Activated T-helper 1 cell treated with Interleukin-2 at 50 U/mL for 16 hours (primary cell): ENCODE measurements around the gene PRKCH.
"Not testable (repeated sequence)": the region's sequence is repeated elsewhere in the genome, so short reads cannot be mapped to it uniquely, and the experiment has no call there.

ENCODE experiments used
- DNase-seq: peaks from one replicate; pipeline ENCODE4 v3.0.0-alpha.2; 2020; ENCODE audit warnings: low read depth

PRKCH gene

DNA sequence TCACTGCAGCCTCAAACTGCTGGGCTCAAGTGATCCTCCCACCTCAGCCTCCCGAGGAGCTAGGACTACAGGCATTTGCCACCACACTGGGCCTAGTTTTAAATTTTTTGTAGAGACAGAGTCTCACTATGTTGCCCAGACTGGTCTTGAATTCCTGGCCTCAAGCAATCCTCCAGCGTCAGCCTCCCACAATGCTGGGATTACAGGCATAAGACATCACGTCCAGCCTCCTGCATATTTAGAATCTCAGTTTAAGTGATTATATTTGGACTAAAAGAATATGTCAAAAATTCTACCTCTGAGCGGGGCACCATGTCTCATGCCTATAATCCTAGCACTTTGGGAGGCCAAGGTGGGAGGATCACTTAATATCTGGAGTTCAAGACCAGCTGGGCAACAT, 12.7 kb upstream of the PRKCH start:
- DNase-seq: not testable (repeated sequence)

DNA sequence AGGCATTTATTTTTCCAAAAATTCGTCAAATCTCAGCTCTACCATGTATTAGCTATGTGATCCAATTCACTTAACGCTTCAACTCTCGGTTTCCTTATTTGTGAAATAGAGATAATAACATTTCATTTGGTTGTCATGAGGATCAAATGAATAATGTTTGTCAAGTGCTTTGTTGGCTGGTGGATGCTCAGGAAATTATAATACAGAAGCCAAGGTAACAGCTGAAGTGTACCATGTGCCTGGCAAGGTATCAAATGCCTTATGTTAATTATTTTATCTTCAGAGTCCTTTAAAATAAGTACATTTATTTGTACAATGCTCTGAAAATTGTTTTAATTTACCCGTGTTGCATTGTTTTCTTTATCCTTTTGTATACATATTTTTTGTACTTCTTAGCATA, 6.1 kb upstream of the PRKCH start:
- no peak for DNase-seq

DNA sequence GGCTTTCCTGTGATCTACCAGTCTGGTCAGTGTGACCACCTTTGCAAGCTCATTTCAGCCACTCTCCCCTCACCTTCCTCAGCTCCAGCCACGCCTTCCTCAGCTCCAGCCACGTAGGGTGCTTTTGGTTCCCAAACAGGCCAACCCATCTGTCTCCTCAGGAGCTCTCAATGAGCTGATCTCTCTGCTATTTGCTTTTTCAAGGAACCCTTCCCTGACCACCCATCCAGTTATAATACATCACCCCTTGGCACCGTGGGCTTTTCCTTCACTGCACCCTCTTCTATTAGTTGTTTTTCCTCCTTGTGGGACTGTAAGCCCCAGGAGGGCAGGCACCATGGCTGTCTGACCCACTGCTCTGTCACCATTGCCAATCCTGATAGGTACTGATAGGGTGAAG, 2.3 kb upstream of the PRKCH start:
- DNase-seq: no peak

DNA sequence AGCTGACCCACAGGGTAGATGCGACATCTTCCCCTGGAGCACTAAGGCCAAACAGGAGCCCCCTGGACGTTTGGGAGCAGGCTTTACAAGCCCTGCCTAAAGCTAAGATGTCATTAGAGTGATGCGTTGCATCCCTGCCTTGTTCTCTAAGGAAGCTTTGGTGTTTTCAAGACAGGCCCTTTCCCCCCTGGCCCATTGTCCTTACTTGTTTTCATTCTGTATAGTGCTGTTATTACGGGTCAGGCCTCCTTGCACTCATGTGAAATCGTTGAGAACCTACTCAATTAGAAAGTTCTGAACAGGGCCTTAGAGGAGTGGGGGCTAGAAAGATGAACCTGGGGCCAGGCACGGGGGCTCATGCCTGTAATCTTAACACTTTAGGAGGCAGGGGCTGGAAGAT, 1.7 kb upstream of the PRKCH start:
- DNase-seq: no peak

DNA sequence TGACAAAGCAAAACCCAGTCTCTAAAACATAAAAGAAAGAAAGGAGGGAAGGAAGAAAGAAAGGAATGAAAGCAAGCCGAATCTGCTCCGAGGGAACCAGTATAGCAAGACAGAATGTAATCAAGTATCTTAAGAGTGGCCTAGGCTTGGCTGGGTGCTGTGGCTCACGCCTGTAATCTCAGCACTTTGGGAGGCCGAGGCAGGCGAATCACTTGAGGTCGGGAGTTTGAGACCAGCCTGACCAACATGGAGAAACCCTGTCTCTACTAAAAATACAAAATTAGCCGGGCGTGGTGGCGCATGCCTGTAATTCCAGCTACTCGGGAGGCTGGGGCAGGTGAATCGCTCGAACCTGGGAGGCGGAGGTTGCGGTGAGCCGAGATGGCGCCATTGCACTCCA, 1.2 kb upstream of the PRKCH start:
- DNase-seq: not testable (repeated sequence)

DNA sequence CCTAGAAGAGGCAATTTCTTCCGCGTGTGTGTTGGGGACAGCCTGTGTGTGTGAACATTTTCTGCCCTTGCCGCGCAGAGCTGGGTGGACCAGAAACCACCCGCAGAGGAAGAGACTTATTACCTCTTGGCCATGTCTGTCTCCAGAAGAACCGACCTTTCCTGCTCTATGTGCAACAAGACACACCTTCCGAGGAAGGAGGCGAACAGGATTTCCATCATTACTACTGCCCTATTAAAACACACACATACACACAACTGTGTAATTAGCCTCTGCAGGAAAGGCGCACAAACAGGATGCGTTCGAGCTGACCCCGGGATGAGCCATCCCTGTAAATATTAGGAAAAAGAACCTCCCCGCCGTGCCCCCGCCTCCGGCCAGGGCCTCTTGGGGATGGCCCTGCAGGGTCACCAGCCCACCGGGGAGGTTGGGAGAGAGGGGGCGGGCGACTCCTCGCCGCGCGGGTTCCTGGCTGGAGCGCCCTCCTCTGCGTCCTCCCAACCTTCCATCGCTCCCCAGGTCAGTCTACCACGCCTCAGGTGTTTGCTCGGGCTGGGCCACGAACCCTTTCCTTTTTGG, 484 bp upstream of the PRKCH start:
- DNase-seq: no peak

- DNase-seq: no peak
These were observed 826 bp downstream of the PRKCH start for GRCh38 chr14:61322011-61322798.

DNA sequence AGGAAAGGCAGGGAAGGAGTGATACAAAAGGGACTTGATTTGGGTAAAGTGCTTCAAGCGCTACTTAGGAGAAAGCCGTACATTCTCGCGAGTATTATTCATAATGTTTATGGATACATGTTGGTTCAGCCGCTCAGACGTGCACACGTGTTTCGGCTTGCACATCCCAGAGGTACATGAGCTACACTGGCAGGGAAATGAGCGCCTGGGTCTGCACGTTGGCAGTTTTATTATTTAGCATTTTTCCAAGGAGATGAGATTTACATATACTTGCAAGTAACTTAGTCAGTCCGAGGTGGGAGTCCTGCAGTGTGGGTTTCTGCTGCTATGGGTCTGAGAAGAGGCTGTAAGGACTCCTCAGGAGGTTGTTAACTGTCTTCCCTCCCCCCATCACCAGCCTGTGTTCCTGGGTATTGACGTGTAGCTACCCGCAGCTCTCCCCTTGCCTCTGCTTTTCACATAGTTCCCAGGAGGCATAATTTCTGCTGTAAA, 1.5 kb downstream of the PRKCH start:
- DNase-seq: no peak

GRCh38 chr14:61323970-61324369, 2.6 kb downstream of the PRKCH start:
- no peak for DNase-seq

DNA sequence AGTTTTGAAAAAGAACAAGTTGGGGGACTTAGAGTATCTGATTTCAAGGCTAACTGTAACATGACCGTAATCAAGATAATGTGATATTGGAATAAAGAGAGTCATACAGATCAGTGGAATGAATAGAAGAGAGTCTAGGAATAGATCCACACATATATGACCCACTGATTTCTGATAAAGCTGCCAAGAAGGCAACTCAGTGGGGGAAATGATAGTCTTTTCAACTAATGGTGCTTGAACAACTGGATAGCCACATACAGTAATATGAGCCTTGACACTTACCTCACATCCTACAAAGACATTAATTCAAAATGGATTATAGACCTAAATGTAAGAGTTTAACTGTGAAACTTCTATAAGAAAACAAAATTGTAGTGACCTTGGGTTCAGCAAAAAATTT, 3.8 kb downstream of the PRKCH start:
- DNase-seq: no peak

GRCh38 chr14:61326146-61326545, 4.8 kb downstream of the PRKCH start:
- DNase-seq: no peak

DNA sequence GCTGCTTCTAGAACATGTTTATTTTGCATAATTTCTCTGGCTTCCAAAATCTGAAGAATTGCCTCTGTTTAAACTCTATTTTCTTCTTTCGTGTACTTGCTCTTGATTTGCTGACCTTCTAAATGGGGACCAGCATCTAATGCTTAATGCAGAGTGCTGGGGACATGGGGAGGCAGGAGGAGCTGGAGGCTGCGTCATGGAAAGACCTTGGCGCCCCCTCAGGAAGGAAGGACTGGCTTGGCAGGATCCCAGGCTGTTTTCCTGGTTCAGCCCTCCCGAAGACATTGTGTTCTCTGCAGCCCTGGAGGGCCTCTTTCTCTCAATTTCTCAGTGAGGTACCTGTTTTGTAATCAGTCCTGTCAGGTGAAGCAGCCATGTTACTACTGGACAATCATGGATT, 5.5 kb downstream of the PRKCH start:
- no peak for DNase-seq

- DNase-seq: no peak
These were observed 7.4 kb downstream of the PRKCH start for GRCh38 chr14:61328626-61329262.

DNA sequence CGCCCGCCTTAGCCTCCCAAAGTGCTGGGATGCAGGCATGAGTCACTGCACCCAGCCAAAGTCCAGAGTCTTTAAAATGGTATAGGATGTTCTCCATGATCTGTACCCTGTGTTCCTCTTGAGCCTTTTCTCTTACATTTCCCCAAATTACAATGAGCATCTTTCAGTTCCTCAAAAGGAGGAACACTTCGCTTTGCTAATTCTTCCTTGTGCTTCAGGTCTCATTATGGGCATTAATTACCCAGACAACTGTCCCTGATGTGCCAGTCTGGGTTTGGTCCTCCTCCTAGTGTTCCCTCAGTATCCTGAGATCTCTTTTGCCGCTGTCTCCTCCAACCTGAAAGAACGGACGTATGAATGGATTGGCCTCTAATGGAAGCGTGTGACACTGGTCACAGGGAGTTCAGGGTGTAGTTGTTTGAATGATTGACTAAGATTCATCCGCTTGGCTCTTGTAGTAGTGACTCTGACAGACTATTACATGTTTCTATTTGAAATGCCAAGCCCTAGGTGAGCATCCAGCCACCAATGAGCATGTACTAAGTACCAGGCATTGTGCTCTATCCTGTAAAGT, 8.2 kb downstream of the PRKCH start:
- DNase-seq: no peak

GRCh38 chr14:61330511-61330910, 9.1 kb downstream of the PRKCH start:
- DNase-seq: no peak

DNA sequence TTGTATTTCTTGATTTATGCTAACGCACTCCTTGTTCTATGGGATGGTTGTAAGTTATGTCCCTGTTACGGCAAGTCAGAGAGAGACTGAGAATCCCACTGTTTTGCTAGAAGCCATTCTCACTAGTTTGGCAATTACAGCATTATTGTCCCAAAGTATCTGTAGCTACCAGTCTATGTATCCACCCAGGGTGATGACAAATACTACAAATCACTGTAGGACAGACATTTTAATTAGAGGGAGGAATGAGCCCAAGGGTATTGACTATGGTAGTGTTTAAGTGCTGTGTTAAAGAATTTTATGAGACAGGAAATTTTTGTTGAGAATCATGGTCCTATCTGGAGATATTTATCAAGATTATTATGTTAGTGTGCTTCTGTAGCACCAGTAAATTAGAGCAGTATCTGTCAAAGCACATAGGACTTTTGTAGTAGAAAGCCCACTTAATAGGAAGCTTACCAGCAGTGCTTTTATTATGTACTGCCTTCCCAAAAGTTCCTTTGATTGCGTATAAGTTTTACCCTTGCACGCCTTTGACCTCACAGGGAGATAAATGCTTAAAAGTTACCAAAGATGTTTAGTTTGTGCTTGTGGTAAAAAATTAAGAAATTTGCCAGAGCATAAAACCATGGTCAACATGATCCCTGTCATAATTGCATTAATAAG, 10.7 kb downstream of the PRKCH start:
- no peak for DNase-seq

DNA sequence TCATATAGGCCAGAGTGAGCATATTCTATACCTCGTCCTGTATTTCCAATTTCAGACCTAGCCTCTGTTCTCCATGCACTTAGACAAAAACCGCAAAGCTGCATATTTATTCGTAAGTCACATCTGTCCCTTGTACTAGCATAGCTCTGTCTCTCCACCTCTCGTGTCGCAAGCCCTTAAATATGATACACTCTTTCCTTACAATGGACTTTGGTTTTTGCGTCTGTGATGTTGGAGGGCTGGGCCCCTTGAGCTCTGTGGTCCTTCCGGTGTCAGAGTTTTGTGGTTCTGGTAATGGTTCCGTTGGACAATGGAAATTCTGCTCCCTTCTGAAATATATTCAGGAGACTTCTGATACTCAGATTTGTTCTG, 11.3 kb downstream of the PRKCH start:
- no peak for DNase-seq

DNA sequence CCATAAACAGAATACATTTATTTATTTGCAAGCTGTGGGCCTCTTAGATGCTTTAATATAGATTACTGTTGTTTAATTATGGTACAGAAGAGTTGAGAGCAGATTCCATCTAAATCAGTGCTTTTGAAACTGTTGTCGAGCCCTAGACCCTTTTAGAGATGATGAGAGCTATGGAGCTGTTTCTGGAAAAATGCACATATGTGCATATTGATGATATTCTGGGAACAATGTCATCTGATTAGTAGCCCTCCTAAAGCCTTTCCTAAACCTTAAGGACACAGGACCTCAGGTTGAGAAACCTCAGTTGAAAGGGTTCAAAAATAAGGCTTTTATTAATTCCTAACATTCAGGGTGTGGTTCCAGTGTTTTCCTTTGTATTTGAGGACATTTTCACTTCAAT, 11.7 kb downstream of the PRKCH start:
- no peak for DNase-seq

DNA sequence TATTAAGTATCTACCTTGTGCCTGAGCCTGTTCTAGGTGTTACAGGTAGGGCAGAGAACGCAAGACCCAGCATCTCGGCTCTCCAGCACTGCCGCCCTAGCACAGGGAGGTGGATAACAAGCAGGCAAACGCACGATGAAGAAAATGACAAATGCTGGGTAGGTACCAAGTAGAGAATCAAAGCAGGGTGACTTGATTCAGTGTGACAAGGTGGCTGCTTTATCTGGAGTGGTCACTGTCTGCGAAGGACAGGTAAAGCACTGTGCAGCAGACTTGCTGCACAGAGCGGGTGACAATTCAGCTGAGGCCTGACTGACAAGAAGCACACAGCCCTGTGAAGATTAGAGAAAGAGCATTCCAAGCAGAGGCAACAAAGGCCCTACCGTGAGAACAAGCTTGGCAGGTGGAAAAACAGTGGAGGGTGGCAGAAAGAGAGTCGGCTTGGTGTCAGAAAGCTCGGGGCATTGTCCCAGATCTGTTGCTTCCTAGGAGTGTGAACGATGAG, 12.9 kb downstream of the PRKCH start:
- DNase-seq: no peak

DNA sequence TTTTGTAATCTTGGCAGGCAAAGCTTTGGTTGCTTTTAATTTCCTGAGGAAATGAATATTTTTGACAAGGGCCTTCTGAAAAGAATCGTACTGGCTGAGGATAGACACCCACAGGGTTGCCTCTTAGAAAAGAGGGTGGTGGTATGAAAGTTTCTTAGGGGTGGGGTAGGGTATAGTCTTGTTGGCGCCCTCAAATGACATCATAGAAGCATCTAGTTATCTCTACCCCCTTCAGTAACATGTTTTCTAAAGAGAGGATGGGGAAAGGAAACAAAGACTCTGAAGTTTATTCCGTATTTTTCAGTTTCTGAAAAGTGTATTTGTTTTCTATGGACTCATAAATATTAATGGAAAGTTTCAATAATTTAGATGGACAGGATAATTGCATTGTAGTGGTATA, 13.7 kb downstream of the PRKCH start:
- no peak for DNase-seq

GRCh38 chr14:61335671-61336275, 14.4 kb downstream of the PRKCH start:
- no peak for DNase-seq

- peak; percentile 63 for DNase-seq
These were observed 16.5 kb downstream of the PRKCH start for GRCh38 chr14:61337893-61338292.
